ENCODE results near the gene CDC42SE2.

- no peak for TF ChIP-seq ZFX (IDR thresholded peaks at IDR 0.05; ENCODE audit: borderline replicate concordance)
- TF ChIP-seq CTCF (IDR thresholded peaks at IDR 0.05): no peak
These were observed 109.4 kb downstream of the CDC42SE2 start for GRCh38 chr5:131373265-131373664.
